ENCODE results near the gene PCDH12.

The PCDH12 gene

GRCh38 chr5:141966275-141966962 lies 8.4 kb upstream of the PCDH12 start:
- DNase-seq (ENCODE audit: low spot score) = no peak

GRCh38 chr5:141965071-141965470 lies 7.1 kb upstream of the PCDH12 start:
- DNase-seq (ENCODE audit: low spot score) = no peak

GRCh38 chr5:141963701-141964100 lies 5.7 kb upstream of the PCDH12 start:
- no peak for DNase-seq (ENCODE audit: low spot score)

GRCh38 chr5:141961466-141961865 lies 3.5 kb upstream of the PCDH12 start:
- DNase-seq (ENCODE audit: low spot score) = no peak

- DNase-seq (ENCODE audit: low spot score) = peak; percentile 89
Measured at GRCh38 chr5:141960449-141961323, 2.7 kb upstream of the PCDH12 start.

- DNase-seq (ENCODE audit: low spot score) = no peak
Measured at GRCh38 chr5:141960018-141960417, 2.0 kb upstream of the PCDH12 start.

- no peak for DNase-seq (ENCODE audit: low spot score)
Measured at GRCh38 chr5:141958546-141959172, 657 bp upstream of the PCDH12 start.

GRCh38 chr5:141957367-141957996 lies 520 bp downstream of the PCDH12 start:
- DNase-seq (ENCODE audit: low spot score) = no peak

- DNase-seq (ENCODE audit: low spot score) = no peak
Measured at GRCh38 chr5:141954194-141954593, 3.8 kb downstream of the PCDH12 start.

GRCh38 chr5:141952020-141952419 lies 6.0 kb downstream of the PCDH12 start:
- DNase-seq (ENCODE audit: low spot score) = no peak

GRCh38 chr5:141951332-141951781 lies 6.6 kb downstream of the PCDH12 start:
- DNase-seq (ENCODE audit: low spot score) = peak; percentile 67

GRCh38 chr5:141950207-141951005 lies 7.6 kb downstream of the PCDH12 start:
- DNase-seq (ENCODE audit: low spot score) = no peak

GRCh38 chr5:141949511-141949910 lies 8.5 kb downstream of the PCDH12 start:
- DNase-seq (ENCODE audit: low spot score) = no peak

- no peak for DNase-seq (ENCODE audit: low spot score)
Measured at GRCh38 chr5:141948812-141949211, 9.2 kb downstream of the PCDH12 start.

- DNase-seq (ENCODE audit: low spot score) = no peak
Measured at GRCh38 chr5:141947316-141947715, 10.7 kb downstream of the PCDH12 start.

- no peak for DNase-seq (ENCODE audit: low spot score)
Measured at GRCh38 chr5:141945511-141946051, 12.4 kb downstream of the PCDH12 start.

GRCh38 chr5:141944076-141944475 lies 13.9 kb downstream of the PCDH12 start:
- no peak for DNase-seq (ENCODE audit: low spot score)

GRCh38 chr5:141942185-141942857 lies 15.7 kb downstream of the PCDH12 start:
- DNase-seq (ENCODE audit: low spot score) = no peak

GRCh38 chr5:141941779-141942178 lies 16.2 kb downstream of the PCDH12 start:
- DNase-seq (ENCODE audit: low spot score) = no peak

- DNase-seq (ENCODE audit: low spot score) = no peak
Measured at GRCh38 chr5:141941307-141941706, 16.7 kb downstream of the PCDH12 start.
